ENCODE data around the gene SPSB3. TPM values are rescaled to one million over a fixed set of nuclear protein-coding genes. Genes with fewer than 3 reads are reported as not detected.

SPSB3 gene
- total and polyA plus RNA-seq, 2 of the 13 experiments (the other 11 are each of a cell fraction or from before 2014, with no cell fraction given): 13.2 to 21.9 TPM

DNA sequence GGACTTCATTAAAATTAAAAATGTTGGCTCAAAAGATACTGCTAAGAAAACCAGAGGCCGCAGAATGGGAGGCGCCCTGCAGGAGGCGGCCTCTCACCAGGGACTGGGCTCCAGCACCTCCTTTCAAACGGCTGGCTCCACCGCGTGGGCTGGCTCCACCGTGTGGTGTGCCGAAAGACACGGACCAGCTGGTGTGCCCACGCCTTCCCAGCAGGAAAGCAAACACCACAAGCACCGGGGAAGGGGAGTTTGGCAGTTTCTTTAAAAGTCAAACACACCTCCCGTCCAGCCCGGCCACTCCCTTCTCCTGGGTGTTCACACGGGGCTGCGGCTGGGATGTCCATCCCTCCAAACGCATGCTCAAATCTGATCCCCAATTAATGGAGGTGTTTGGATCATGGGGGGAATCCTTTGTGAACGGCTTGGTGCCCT lies 30.4 kb upstream of the SPSB3 start (continued):
- TF ChIP-seq, protein P1, sequence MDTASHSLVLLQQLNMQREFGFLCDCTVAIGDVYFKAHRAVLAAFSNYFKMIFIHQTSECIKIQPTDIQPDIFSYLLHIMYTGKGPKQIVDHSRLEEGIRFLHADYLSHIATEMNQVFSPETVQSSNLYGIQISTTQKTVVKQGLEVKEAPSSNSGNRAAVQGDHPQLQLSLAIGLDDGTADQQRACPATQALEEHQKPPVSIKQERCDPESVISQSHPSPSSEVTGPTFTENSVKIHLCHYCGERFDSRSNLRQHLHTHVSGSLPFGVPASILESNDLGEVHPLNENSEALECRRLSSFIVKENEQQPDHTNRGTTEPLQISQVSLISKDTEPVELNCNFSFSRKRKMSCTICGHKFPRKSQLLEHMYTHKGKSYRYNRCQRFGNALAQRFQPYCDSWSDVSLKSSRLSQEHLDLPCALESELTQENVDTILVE (CRISPR knock-in tag; IDR thresholded peaks at IDR 0.05): no peak
- TF ChIP-seq, protein P2, sequence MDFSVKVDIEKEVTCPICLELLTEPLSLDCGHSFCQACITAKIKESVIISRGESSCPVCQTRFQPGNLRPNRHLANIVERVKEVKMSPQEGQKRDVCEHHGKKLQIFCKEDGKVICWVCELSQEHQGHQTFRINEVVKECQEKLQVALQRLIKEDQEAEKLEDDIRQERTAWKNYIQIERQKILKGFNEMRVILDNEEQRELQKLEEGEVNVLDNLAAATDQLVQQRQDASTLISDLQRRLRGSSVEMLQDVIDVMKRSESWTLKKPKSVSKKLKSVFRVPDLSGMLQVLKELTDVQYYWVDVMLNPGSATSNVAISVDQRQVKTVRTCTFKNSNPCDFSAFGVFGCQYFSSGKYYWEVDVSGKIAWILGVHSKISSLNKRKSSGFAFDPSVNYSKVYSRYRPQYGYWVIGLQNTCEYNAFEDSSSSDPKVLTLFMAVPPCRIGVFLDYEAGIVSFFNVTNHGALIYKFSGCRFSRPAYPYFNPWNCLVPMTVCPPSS (IDR thresholded peaks at IDR 0.05): no peak
- TF ChIP-seq, protein P3, sequence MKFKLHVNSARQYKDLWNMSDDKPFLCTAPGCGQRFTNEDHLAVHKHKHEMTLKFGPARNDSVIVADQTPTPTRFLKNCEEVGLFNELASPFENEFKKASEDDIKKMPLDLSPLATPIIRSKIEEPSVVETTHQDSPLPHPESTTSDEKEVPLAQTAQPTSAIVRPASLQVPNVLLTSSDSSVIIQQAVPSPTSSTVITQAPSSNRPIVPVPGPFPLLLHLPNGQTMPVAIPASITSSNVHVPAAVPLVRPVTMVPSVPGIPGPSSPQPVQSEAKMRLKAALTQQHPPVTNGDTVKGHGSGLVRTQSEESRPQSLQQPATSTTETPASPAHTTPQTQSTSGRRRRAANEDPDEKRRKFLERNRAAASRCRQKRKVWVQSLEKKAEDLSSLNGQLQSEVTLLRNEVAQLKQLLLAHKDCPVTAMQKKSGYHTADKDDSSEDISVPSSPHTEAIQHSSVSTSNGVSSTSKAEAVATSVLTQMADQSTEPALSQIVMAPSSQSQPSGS (CRISPR knock-in tag; IDR thresholded peaks at IDR 0.05): peak; percentile 41; the same call in 1 of the 2 replicates
- TF ChIP-seq ZSCAN20 (CRISPR knock-in tag; IDR thresholded peaks at IDR 0.05; ENCODE audit: borderline replicate concordance) (0 out of 2 replicates have a peak, but pooled peaks have one; percentile 33), MAF1 (CRISPR knock-in tag; IDR thresholded peaks at IDR 0.05; ENCODE audit: borderline replicate concordance) (no peak), MED1 (CRISPR knock-in tag; IDR thresholded peaks at IDR 0.05) (peak; percentile 41; the same call in 1 of the 2 replicates), ZNF101 (CRISPR knock-in tag; IDR thresholded peaks at IDR 0.05; ENCODE audit: borderline replicate concordance, low read depth) (no peak), ZKSCAN8 (CRISPR knock-in tag; IDR thresholded peaks at IDR 0.05; ENCODE audit: borderline replicate concordance) (no peak), KLF11 (CRISPR knock-in tag; IDR thresholded peaks at IDR 0.05) (no peak), SP4 (CRISPR knock-in tag; IDR thresholded peaks at IDR 0.05) (peak; percentile 29; the same call in 1 of the 2 replicates), PAX8 (CRISPR knock-in tag; IDR thresholded peaks at IDR 0.05; ENCODE audit: borderline replicate concordance) (no peak), ZNF124 (CRISPR knock-in tag; IDR thresholded peaks at IDR 0.05) (peak; percentile 53; the same call in 1 of the 2 replicates), STAG1 (CRISPR knock-in tag; IDR thresholded peaks at IDR 0.05) (peak; percentile 88)
- TF ChIP-seq, protein P4, sequence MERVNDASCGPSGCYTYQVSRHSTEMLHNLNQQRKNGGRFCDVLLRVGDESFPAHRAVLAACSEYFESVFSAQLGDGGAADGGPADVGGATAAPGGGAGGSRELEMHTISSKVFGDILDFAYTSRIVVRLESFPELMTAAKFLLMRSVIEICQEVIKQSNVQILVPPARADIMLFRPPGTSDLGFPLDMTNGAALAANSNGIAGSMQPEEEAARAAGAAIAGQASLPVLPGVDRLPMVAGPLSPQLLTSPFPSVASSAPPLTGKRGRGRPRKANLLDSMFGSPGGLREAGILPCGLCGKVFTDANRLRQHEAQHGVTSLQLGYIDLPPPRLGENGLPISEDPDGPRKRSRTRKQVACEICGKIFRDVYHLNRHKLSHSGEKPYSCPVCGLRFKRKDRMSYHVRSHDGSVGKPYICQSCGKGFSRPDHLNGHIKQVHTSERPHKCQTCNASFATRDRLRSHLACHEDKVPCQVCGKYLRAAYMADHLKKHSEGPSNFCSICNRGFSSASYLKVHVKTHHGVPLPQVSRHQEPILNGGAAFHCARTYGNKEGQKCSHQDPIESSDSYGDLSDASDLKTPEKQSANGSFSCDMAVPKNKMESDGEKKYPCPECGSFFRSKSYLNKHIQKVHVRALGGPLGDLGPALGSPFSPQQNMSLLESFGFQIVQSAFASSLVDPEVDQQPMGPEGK (CRISPR knock-in tag; IDR thresholded peaks at IDR 0.05): peak; percentile 61
- TF ChIP-seq, protein P5, sequence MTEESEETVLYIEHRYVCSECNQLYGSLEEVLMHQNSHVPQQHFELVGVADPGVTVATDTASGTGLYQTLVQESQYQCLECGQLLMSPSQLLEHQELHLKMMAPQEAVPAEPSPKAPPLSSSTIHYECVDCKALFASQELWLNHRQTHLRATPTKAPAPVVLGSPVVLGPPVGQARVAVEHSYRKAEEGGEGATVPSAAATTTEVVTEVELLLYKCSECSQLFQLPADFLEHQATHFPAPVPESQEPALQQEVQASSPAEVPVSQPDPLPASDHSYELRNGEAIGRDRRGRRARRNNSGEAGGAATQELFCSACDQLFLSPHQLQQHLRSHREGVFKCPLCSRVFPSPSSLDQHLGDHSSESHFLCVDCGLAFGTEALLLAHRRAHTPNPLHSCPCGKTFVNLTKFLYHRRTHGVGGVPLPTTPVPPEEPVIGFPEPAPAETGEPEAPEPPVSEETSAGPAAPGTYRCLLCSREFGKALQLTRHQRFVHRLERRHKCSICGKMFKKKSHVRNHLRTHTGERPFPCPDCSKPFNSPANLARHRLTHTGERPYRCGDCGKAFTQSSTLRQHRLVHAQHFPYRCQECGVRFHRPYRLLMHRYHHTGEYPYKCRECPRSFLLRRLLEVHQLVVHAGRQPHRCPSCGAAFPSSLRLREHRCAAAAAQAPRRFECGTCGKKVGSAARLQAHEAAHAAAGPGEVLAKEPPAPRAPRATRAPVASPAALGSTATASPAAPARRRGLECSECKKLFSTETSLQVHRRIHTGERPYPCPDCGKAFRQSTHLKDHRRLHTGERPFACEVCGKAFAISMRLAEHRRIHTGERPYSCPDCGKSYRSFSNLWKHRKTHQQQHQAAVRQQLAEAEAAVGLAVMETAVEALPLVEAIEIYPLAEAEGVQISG (CRISPR knock-in tag; IDR thresholded peaks at IDR 0.05): peak; percentile 50; the same call in 1 of the 2 replicates

All from HepG2 (cell line).